GM11168 (cell line): ENCODE data around the gene PRPF31.

ENCODE experiments used
- in situ Hi-C: fragments of 300-500 bp; cut with MboI; formaldehyde crosslinking; loops from one replicate; pipeline ENCODE4 v1.12.0; 2022; ENCODE audit warnings: low sequenced_read_pairs; ENCODE audit not compliant: unreplicated experiment

Gene PRPF31

GRCh38 chr19:54105796-54106195, 9.8 kb upstream of the PRPF31 start:
- in situ Hi-C loops = loop anchor here (25.0 kb wide), 1 partner anchor 2007 kb away; the partner anchor contains the start of gene ZNF787

- in situ Hi-C loops = loop anchor here (25.0 kb wide), 1 partner anchor 2006 kb away; the partner anchor contains the start of gene ZNF787
Observed at GRCh38 chr19:54106716-54107115, 8.8 kb upstream of the PRPF31 start.

- in situ Hi-C loops = loop anchor here (25.0 kb wide), 1 partner anchor 2004 kb away; the partner anchor contains the start of gene ZNF787
Observed at GRCh38 chr19:54107876-54108490, 7.6 kb upstream of the PRPF31 start.

GRCh38 chr19:54108496-54108895, 7.1 kb upstream of the PRPF31 start:
- in situ Hi-C loops = loop anchor here (25.0 kb wide), 1 partner anchor 2004 kb away; the partner anchor contains the start of gene ZNF787

GRCh38 chr19:54109651-54110050, 5.9 kb upstream of the PRPF31 start:
- in situ Hi-C loops = loop anchor here (25.0 kb wide), 1 partner anchor 2003 kb away; the partner anchor contains the start of gene ZNF787

- in situ Hi-C loops = loop anchor here (25.0 kb wide), 1 partner anchor 1998 kb away; the partner anchor contains the start of gene ZNF787
Observed at GRCh38 chr19:54114340-54115108, 1.0 kb upstream of the PRPF31 start.

- in situ Hi-C loops = loop anchor here (25.0 kb wide), 1 partner anchor 1991 kb away; the partner anchor contains the start of gene ZNF787
Observed at GRCh38 chr19:54121259-54121658, 5.7 kb downstream of the PRPF31 start.

- in situ Hi-C loops = loop anchor here (25.0 kb wide), 1 partner anchor 1989 kb away; the partner anchor contains the start of gene ZNF787
Observed at GRCh38 chr19:54123682-54124081, 8.1 kb downstream of the PRPF31 start.

GRCh38 chr19:54124393-54124792, 8.8 kb downstream of the PRPF31 start:
- in situ Hi-C loops = loop anchor here (25.0 kb wide), 1 partner anchor 1988 kb away; the partner anchor contains the start of gene ZNF787

GRCh38 chr19:54125713-54126112, 10.2 kb downstream of the PRPF31 start:
- in situ Hi-C loops = no loop called here

GRCh38 chr19:54127688-54128440, 12.3 kb downstream of the PRPF31 start:
- in situ Hi-C loops = no loop called here

- in situ Hi-C loops = no loop called here
Observed at GRCh38 chr19:54128441-54128725, 12.8 kb downstream of the PRPF31 start.

GRCh38 chr19:54128796-54129616, 13.5 kb downstream of the PRPF31 start:
- in situ Hi-C loops = no loop called here

GRCh38 chr19:54129617-54129996, 14.1 kb downstream of the PRPF31 start:
- in situ Hi-C loops = no loop called here

GRCh38 chr19:54133312-54133956, 17.9 kb downstream of the PRPF31 start:
- in situ Hi-C loops = no loop called here

GRCh38 chr19:54133957-54134590, 18.5 kb downstream of the PRPF31 start:
- in situ Hi-C loops = no loop called here

- in situ Hi-C loops = no loop called here
Observed at GRCh38 chr19:54136086-54136863, 20.7 kb downstream of the PRPF31 start.
